Caco-2 (cell line): ENCODE results near the gene ANKRD12. TPM values are rescaled to one million over a fixed set of nuclear protein-coding genes. Genes with fewer than 3 reads are reported as not detected.
A peak's percentile ranks its signal among the peaks of the same experiment; 100 is the strongest.

Experiments used
- BruUV-seq: library from RNA; stranded (reverse); fragments of 400-500 nt; replicated peaks from 2 replicates; lab custom pipeline; 2021; lab: Mats Ljungman, UMichigan
- CTCF ChIA-PET: fragments of 300-600 bp; sonication (Branson Sonifier 250); formaldehyde crosslinking; loops from one replicate; lab custom pipeline; 2022; ENCODE audit warnings: antibody characterized with exemption; lab: Charles Lee
- POLR2A ChIA-PET: fragments of 300-600 bp; sonication (Branson Sonifier 250); formaldehyde crosslinking; loops from one replicate; lab custom pipeline; 2022; ENCODE audit warnings: antibody characterized with exemption; lab: Charles Lee
- DNase-seq, 2 experiments: peaks; one replicate each; pipeline versions ENCODE4 v3.0.0 to v3.0.0-alpha.2; 2020 to 2022
- H3K27me3 ChIP-seq: replicated peaks from 2 replicates; pipeline ENCODE4 v1.6.0; 2011; ENCODE audit warnings: low read length; ENCODE audit not compliant: control insufficient read depth, insufficient read depth
- H3K36me3 ChIP-seq: 2 replicates; pipeline ENCODE4 v1.5.1; 2011; ENCODE audit warnings: low read length; ENCODE audit not compliant: control insufficient read depth, insufficient read depth
- H3K4me1 ChIP-seq: fragments of 250-450 bp; sonication (Bioruptor Pico); 2 replicates; pipeline ENCODE4 v1.5.1; 2020; ENCODE audit warnings: mild to moderate bottlenecking
- H3K4me3 ChIP-seq: 2 replicates; pipeline ENCODE4 v1.5.1; 2011; ENCODE audit warnings: low read depth, mild to moderate bottlenecking, control low read depth, low read length
- H3K9me3 ChIP-seq: fragments of 250-450 bp; sonication (Bioruptor Pico); 2 replicates; pipeline ENCODE4 v1.5.1; 2020; ENCODE audit warnings: mild to moderate bottlenecking, moderate library complexity
- H3K27ac Mint-ChIP-seq: one replicate; pipeline ENCODE4 v1.8.0; 2022; ENCODE audit warnings: mixed read lengths; ENCODE audit not compliant: unreplicated experiment
- H3K27me3 Mint-ChIP-seq: one replicate; pipeline ENCODE4 v1.8.0; 2022; ENCODE audit warnings: mixed read lengths; ENCODE audit not compliant: insufficient read depth, unreplicated experiment
- H3K36me3 Mint-ChIP-seq: one replicate; pipeline ENCODE4 v1.8.0; 2022; ENCODE audit warnings: mild to moderate bottlenecking, mixed read lengths; ENCODE audit not compliant: insufficient read depth, unreplicated experiment
- H3K4me1 Mint-ChIP-seq: one replicate; pipeline ENCODE4 v1.8.0; 2022; ENCODE audit warnings: low read depth, mixed read lengths; ENCODE audit not compliant: unreplicated experiment
- H3K4me3 Mint-ChIP-seq: one replicate; pipeline ENCODE4 v1.8.0; 2022; ENCODE audit warnings: mild to moderate bottlenecking, moderate library complexity, mixed read lengths; ENCODE audit not compliant: unreplicated experiment
- H3K9me3 Mint-ChIP-seq: one replicate; pipeline ENCODE4 v1.8.0; 2022; ENCODE audit warnings: mixed read lengths; ENCODE audit not compliant: unreplicated experiment
- intact Hi-C: fragments of 100-400 bp; cut with micrococcal nuclease; formaldehyde crosslinking; loops from one replicate; pipeline ENCODE4 v1.10.0; 2022; ENCODE audit not compliant: unreplicated experiment
- total RNA-seq: library from RNA; stranded (reverse); gene quantifications from 2 replicates; pipeline ENCODE4 v1.2.3, GENCODE V29; 2022
- TF ChIP-seq, protein P1 (sequence below), 2 experiments: fragments of 200-600 bp in 1 of 2; IDR thresholded peaks; 1 replicate in 1 of 2; 2 replicates in 1 of 2; pipeline versions ENCODE4 v1.5.1 to v1.8.0; 2011 to 2022; ENCODE audit warnings: antibody characterized with exemption in 1 of 2, control low read depth in 1 of 2, inconsistent platforms in 1 of 2, low read depth in 1 of 2, low read length in 1 of 2, mild to moderate bottlenecking in 1 of 2, moderate library complexity in 1 of 2; ENCODE audit not compliant: insufficient read depth in 1 of 2, severe bottlenecking in 1 of 2, unreplicated experiment in 1 of 2

Gene ANKRD12
- total RNA-seq, 1 experiment from 2014 or later, result 33.2 TPM

DNA sequence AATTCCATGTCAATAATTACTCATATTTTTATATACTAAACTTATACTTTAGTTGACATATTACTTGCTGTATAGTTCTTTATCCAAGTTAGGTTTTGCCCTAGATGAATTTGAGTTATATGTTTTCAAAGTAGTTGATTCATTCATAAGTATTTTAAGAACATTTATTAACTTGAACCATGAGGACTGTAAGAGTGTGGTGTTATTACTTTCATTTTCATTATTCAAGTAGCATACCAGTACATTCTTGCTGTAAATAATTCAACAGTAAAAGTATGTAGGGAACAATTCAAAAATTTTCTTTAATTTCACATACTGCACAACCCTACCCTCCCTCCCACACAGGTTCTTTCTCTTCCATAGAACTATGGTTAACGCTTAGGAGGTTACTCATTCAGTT is 75.4 kb downstream of the ANKRD12 start:
- intact Hi-C loops, result loop anchor here (10.0 kb wide), 1 partner anchor 123 kb away; the partner anchor contains the start of gene TWSG1

DNA sequence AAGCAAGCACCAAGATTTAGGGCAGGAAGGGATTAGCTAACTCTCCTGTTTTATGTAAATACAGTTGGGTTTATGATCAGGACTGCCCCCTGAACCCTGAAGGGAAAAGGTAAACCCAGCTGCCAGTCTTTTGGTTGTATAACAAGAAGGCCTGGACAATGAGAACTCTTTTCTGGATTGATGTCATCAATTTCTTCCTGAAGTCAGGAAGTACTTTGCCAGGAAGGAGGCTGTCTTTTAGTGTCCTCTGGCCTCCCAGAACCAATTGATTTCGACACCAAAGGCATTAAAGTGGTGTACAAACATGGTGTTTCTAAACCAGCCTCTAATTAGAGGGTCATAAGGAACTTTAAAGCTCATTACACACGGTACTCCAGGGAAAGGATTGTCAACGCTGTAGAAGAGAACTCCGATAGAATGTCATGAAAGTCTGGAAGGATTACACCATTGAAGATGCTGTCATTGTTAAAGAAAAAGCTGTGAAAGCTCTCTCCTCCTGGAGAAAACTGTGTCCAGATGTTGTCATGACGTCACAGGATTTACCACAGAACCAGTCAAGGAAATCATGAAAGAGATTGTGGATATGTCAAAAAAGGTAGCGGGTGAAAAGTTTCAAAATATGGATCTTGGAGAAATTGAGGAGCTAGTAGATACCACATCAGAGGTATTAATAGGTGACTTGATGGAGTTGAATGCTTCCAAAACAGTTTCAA is 78.8 kb downstream of the ANKRD12 start:
- peaks cover 8% of the 10 kb centered on the region for H3K4me1 Mint-ChIP-seq

More for the DNA sequence above, 75.4 kb downstream of the ANKRD12 start:
- H3K27ac Mint-ChIP-seq, result no peak overlapping the region
- DNase-seq, result no peak
- peaks cover 8% of the 10 kb centered on the region for H3K4me1 Mint-ChIP-seq
- no TSS peak for BruUV-seq
- no peak overlapping the region for H3K4me3 Mint-ChIP-seq
- Histone ChIP-seq H3K4me3 (no peak overlapping the region), H3K27me3 (no peaks in the 10 kb centered on the region), H3K9me3 (no peaks in the 10 kb centered on the region), H3K36me3 (no peaks in the 10 kb centered on the region), H3K4me1 (no peaks in the 10 kb centered on the region)
- no peaks in the 10 kb centered on the region for H3K27me3 Mint-ChIP-seq
- H3K36me3 Mint-ChIP-seq, result peaks cover 18% of the 10 kb centered on the region
- POLR2A ChIA-PET, result no interaction called here
- TF ChIP-seq, protein P1, sequence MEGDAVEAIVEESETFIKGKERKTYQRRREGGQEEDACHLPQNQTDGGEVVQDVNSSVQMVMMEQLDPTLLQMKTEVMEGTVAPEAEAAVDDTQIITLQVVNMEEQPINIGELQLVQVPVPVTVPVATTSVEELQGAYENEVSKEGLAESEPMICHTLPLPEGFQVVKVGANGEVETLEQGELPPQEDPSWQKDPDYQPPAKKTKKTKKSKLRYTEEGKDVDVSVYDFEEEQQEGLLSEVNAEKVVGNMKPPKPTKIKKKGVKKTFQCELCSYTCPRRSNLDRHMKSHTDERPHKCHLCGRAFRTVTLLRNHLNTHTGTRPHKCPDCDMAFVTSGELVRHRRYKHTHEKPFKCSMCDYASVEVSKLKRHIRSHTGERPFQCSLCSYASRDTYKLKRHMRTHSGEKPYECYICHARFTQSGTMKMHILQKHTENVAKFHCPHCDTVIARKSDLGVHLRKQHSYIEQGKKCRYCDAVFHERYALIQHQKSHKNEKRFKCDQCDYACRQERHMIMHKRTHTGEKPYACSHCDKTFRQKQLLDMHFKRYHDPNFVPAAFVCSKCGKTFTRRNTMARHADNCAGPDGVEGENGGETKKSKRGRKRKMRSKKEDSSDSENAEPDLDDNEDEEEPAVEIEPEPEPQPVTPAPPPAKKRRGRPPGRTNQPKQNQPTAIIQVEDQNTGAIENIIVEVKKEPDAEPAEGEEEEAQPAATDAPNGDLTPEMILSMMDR (IDR thresholded peaks at IDR 0.05; ENCODE audit: insufficient read depth in 1 of 2, low read depth in 1 of 2, low read length in 1 of 2, severe bottlenecking in 1 of 2, unreplicated experiment in 1 of 2), result no peak
- H3K9me3 Mint-ChIP-seq, result no peaks in the 10 kb centered on the region
- CTCF ChIA-PET, result no interaction called here

DNA sequence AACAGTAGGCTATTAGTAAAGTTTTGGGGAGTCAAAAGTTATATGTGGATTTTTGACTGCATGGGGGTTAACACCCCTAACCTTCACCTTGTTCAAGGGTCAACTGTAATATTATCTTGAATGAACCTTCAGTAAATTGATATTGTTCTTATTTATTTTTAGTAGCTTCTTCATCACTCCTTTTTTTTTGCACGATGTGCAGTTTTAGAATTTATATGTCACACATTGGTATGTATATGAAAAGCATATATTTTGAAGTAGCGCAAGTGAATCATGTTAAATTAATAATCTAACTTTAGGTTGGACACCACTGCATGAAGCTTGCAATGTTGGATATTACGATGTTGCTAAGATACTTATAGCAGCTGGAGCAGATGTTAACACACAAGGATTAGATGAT is 79.9 kb downstream of the ANKRD12 start:
- H3K4me3 Mint-ChIP-seq, result no peak overlapping the region
- peaks cover 8% of the 10 kb centered on the region for H3K4me1 Mint-ChIP-seq
- Histone ChIP-seq H3K9me3 (no peaks in the 10 kb centered on the region), H3K4me1 (no peaks in the 10 kb centered on the region), H3K4me3 (no peak overlapping the region), H3K27me3 (no peaks in the 10 kb centered on the region), H3K36me3 (no peaks in the 10 kb centered on the region)
- no peak overlapping the region for H3K27ac Mint-ChIP-seq
- H3K9me3 Mint-ChIP-seq, result no peaks in the 10 kb centered on the region
- TF ChIP-seq, protein P1 (IDR thresholded peaks at IDR 0.05; ENCODE audit: insufficient read depth in 1 of 2, low read depth in 1 of 2, low read length in 1 of 2, severe bottlenecking in 1 of 2, unreplicated experiment in 1 of 2), result no peak
- peaks cover 24% of the 10 kb centered on the region for H3K36me3 Mint-ChIP-seq
- H3K27me3 Mint-ChIP-seq, result no peaks in the 10 kb centered on the region
- ChIA-PET CTCF (no interaction called here), POLR2A (no interaction called here)
- BruUV-seq, result no TSS peak
- no peak for DNase-seq
- intact Hi-C loops, result loop anchor here (10.0 kb wide), 1 partner anchor 118 kb away; the partner anchor contains the start of gene TWSG1

More for the DNA sequence above, 78.8 kb downstream of the ANKRD12 start:
- POLR2A ChIA-PET, result no interaction called here
- BruUV-seq, result no TSS peak
- H3K27ac Mint-ChIP-seq, result no peak overlapping the region
- no peak overlapping the region for H3K4me3 Mint-ChIP-seq
- no peaks in the 10 kb centered on the region for H3K9me3 Mint-ChIP-seq
- no peaks in the 10 kb centered on the region for H3K27me3 ChIP-seq
- H3K36me3 ChIP-seq, result no peaks in the 10 kb centered on the region
- H3K4me1 ChIP-seq, result no peaks in the 10 kb centered on the region
- intact Hi-C loops, result loop anchor here (10.0 kb wide), 1 partner anchor 119 kb away; the partner anchor contains the start of gene TWSG1
- peaks cover 21% of the 10 kb centered on the region for H3K36me3 Mint-ChIP-seq
- no peaks in the 10 kb centered on the region for H3K9me3 ChIP-seq
- peak in 1 of 2 experiments; percentile 24 for DNase-seq
- CTCF ChIA-PET, result no interaction called here
- TF ChIP-seq, protein P1 (IDR thresholded peaks at IDR 0.05; ENCODE audit: insufficient read depth in 1 of 2, low read depth in 1 of 2, low read length in 1 of 2, severe bottlenecking in 1 of 2, unreplicated experiment in 1 of 2), result no peak
- H3K4me3 ChIP-seq, result no peak overlapping the region
- no peaks in the 10 kb centered on the region for H3K27me3 Mint-ChIP-seq
